BJ (cell line): Measurements from ENCODE around the gene TSPAN31. TPM values are rescaled to one million over a fixed set of nuclear protein-coding genes. Genes with fewer than 3 reads are reported as not detected.

ENCODE experiments used
- CTCF ChIA-PET: fragments of 350-600 bp; formaldehyde crosslinking; extraction: SDS; loops from one replicate; lab custom pipeline; 2021; ENCODE audit warnings: antibody characterized with exemption, inconsistent platforms; lab: Yijun Ruan, JAX
- POLR2A ChIA-PET: fragments of 300-600 bp; sonication (Branson Sonifier 250); formaldehyde crosslinking; extraction: SDS; loops from one replicate; lab custom pipeline; 2021; ENCODE audit warnings: antibody characterized with exemption; lab: Charles Lee
- DNase-seq: peaks from one replicate; pipeline ENCODE4 v3.0.0-alpha.2; 2011; ENCODE audit warnings: low read depth
- H3K27me3 ChIP-seq: 2 replicates; pipeline ENCODE4 v1.6.0; 2011; ENCODE audit warnings: low read length; ENCODE audit not compliant: control insufficient read depth, insufficient read depth
- H3K36me3 ChIP-seq: 2 replicates; pipeline ENCODE4 v1.5.1; 2011; ENCODE audit warnings: low read length; ENCODE audit not compliant: control insufficient read depth, insufficient read depth
- H3K4me3 ChIP-seq: 2 replicates; pipeline ENCODE4 v1.5.1; 2011; ENCODE audit warnings: low read depth, mild to moderate bottlenecking, control low read depth, low read length
- polyA plus RNA-seq: library from polyadenylated mRNA; depleted of rRNA; stranded (reverse); fragments of >200 nt; gene quantifications from 2 replicates; pipeline ENCODE4 v1.2.3, GENCODE V29; 2011
- TF ChIP-seq, protein P1 (sequence below): IDR thresholded peaks from 2 replicates; pipeline ENCODE4 v1.5.1; 2011; ENCODE audit warnings: low read depth, mild to moderate bottlenecking, control low read depth, inconsistent platforms, low read length, moderate library complexity; ENCODE audit not compliant: insufficient read depth

The TSPAN31 gene
- polyA plus RNA-seq, 1 experiment, result 25.7 TPM

DNA sequence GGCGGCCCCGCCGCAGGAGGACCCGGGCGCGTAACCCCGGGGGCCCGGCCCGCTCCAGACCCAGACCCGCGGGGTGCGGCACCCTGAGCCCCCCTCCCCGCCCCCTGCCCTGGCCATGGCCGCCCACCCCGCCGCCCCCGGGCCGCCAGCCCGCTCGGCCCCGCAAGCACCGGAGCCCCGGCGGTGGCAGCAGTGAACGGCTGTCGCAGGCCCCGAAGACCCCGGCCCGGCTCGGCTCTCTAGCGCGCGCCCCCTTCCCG lies 10.3 kb downstream of the TSPAN31 start:
- TF ChIP-seq, protein P1, sequence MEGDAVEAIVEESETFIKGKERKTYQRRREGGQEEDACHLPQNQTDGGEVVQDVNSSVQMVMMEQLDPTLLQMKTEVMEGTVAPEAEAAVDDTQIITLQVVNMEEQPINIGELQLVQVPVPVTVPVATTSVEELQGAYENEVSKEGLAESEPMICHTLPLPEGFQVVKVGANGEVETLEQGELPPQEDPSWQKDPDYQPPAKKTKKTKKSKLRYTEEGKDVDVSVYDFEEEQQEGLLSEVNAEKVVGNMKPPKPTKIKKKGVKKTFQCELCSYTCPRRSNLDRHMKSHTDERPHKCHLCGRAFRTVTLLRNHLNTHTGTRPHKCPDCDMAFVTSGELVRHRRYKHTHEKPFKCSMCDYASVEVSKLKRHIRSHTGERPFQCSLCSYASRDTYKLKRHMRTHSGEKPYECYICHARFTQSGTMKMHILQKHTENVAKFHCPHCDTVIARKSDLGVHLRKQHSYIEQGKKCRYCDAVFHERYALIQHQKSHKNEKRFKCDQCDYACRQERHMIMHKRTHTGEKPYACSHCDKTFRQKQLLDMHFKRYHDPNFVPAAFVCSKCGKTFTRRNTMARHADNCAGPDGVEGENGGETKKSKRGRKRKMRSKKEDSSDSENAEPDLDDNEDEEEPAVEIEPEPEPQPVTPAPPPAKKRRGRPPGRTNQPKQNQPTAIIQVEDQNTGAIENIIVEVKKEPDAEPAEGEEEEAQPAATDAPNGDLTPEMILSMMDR, result no peak
- Histone ChIP-seq H3K4me3 (peak overlapping the region; percentile 52), H3K36me3 (no peaks in the 10 kb centered on the region; the same call in 1 of the 2 replicates), H3K27me3 (peaks cover 6% of the 10 kb centered on the region)
- CTCF ChIA-PET, result interaction anchor here (0.5 kb wide), 1 partner anchor 48 kb away, joined by 3 read pairs; no protein-coding TSS in a partner anchor
- DNase-seq, result no peak
- POLR2A ChIA-PET, result no interaction called here

DNA sequence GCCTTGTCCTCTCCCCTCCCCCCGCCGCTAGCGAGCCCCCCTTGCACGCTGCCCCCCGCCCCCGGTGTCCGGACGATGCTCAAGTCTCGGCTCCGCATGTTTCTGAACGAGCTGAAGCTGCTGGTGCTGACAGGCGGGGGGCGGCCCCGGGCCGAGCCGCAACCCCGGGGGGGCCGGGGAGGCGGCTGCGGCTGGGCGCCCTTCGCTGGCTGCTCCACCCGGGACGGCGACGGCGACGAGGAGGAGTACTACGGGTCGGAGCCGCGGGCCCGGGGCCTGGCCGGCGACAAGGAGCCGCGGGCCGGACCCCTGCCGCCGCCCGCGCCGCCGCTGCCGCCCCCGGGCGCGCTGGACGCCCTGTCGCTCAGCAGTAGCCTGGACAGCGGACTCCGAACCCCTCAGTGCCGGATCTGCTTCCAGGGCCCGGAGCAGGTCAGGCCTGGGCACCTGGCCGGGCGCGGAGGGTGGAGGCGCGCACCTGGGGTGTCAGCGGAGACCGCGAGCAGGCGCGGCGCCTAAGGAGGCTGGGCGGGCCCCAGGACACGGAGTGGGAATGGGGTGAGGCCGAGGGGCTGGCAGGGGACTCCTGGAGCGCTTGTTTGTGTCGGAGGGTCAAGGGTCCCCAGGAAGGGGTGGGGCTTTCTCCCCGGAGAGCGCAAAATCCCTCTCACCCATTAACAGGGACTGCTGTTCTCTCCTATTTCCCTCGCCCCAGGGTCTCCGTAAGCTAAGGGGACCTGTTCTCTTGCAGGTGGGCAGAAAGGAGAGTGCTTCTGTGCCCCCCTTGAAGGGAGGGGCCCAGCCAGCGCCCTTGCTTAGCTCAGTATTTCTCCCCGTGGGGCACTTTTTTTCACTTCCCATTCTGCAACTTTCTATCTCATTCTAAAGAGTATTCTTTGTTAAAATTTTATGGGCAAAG lies 10.9 kb downstream of the TSPAN31 start:
- Histone ChIP-seq H3K36me3 (no peaks in the 10 kb centered on the region; the same call in 1 of the 2 replicates), H3K27me3 (peaks cover 6% of the 10 kb centered on the region), H3K4me3 (peak overlapping the region; percentile 52)
- TF ChIP-seq, protein P1, result no peak
- POLR2A ChIA-PET, result no interaction called here
- no peak for DNase-seq
- CTCF ChIA-PET, result interaction anchor here (0.5 to 2.3 kb wide), 6 partner anchors 11 to 1899 kb away, joined by 3 to 12 read pairs (median 3); partner anchors contain the start of gene CYP27B1

DNA sequence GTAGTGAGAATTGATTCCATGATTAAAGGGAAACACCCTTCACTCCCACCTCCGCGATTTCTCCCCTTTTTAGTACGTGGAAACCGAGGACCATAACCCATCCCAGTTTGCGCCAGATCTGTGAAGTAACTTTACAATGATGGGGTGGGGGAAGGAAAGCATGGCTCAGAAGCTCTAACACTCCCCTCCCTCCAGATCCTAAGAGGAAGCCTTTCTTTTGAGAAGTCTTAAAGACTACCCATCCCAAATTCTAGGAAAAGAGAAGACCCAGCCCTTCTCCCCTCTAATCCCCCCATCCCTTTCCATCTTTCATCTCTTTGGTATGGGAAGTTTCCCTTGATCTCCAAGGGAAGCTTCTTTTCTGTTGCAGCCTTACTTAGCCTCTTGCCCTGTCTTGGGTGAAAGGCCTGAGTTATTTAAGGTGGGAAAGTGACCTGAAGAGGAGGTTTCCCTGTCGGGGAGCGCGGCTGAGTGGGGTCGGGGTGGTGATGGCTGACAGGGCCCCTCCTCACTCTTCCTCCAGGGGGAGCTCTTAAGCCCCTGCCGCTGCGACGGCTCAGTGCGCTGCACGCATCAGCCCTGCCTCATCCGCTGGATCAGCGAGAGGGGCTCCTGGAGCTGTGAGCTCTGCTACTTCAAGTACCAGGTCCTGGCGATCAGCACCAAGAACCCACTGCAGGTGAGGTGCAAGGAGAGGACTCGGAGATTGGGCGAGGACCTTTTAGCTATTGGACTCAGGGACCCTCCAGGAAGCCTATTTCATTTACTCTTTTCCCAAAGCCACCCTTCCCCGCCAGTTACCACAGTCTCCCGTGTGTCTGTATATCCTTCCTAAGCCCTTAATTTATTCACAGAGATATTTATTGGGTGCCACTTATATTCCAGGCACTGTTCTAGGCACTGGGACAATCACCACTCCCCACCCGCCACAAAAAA lies 11.8 kb downstream of the TSPAN31 start:
- Histone ChIP-seq H3K4me3 (no peak overlapping the region), H3K36me3 (no peaks in the 10 kb centered on the region; the same call in 1 of the 2 replicates), H3K27me3 (peaks cover 6% of the 10 kb centered on the region)
- CTCF ChIA-PET, result interaction anchor here (0.6 to 2.3 kb wide), 7 partner anchors 10 to 1900 kb away, joined by 3 to 12 read pairs (median 3); partner anchors contain the start of genes CYP27B1 and TSFM
- TF ChIP-seq, protein P1, result peak; percentile 54
- POLR2A ChIA-PET, result no interaction called here
- no peak for DNase-seq

DNA sequence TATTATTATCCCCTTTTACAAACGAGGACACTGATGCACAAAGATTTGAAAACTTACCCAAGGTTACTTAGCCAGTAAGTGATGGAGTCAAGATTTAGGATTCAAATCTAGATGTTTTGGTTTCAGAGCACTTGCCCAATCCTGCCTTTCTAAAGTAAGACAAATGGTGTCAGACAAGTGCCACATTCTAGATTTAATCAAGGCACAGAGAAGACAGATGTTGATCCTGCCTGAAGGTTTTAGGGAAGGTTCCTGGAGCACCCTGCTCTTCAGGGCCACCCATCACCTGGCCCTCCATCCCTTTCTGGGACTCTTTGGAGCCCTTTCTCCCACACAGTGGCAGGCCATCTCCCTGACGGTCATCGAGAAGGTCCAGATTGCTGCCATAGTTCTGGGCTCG lies 12.9 kb downstream of the TSPAN31 start:
- peaks cover 6% of the 10 kb centered on the region for H3K27me3 ChIP-seq
- TF ChIP-seq, protein P1, result no peak
- POLR2A ChIA-PET, result no interaction called here
- no peak overlapping the region for H3K4me3 ChIP-seq
- H3K36me3 ChIP-seq, result no peaks in the 10 kb centered on the region; the same call in 1 of the 2 replicates
- DNase-seq, result no peak
- CTCF ChIA-PET, result interaction anchor here (2.3 kb wide), 1 partner anchor 9 kb away, joined by 12 read pairs; the partner anchor contains the start of gene CYP27B1
